ENCODE measurements around the gene GUSB. TPM values are rescaled to one million over a fixed set of nuclear protein-coding genes. Genes with fewer than 3 reads are reported as not detected.
"Not testable (repeated sequence)": the region's sequence is repeated elsewhere in the genome, so short reads cannot be mapped to it uniquely, and the experiment has no call there.

GUSB gene
- total RNA-seq, 1 donor, result 13.0 TPM

DNA sequence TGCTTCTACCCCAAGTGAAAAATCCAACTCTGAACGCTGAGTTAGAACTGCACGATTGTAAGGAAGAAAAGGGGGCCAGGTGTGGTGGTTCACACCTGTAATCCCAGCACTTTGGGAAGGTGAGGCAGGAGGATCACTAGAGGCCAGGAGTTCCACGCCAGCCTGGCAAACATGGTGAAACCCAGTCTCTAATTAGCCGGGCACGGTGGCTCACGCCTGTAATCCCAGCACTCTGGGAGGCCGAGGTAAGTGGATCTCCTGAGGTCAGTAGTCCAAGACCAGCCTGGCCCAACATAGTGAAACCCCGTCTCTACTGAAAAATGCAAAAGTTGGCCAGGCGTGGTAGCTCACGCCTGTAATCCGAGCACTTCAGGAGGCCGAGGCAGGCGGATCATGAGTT lies 9.0 kb downstream of the GUSB start:
- H3K4me3 ChIP-seq (ENCODE audit: low read depth, low read length), result no peak overlapping the region
- TF ChIP-seq, protein P1, sequence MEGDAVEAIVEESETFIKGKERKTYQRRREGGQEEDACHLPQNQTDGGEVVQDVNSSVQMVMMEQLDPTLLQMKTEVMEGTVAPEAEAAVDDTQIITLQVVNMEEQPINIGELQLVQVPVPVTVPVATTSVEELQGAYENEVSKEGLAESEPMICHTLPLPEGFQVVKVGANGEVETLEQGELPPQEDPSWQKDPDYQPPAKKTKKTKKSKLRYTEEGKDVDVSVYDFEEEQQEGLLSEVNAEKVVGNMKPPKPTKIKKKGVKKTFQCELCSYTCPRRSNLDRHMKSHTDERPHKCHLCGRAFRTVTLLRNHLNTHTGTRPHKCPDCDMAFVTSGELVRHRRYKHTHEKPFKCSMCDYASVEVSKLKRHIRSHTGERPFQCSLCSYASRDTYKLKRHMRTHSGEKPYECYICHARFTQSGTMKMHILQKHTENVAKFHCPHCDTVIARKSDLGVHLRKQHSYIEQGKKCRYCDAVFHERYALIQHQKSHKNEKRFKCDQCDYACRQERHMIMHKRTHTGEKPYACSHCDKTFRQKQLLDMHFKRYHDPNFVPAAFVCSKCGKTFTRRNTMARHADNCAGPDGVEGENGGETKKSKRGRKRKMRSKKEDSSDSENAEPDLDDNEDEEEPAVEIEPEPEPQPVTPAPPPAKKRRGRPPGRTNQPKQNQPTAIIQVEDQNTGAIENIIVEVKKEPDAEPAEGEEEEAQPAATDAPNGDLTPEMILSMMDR (IDR thresholded peaks at IDR 0.05; ENCODE audit: insufficient read depth, low read depth, low read length), result no peak

DNA sequence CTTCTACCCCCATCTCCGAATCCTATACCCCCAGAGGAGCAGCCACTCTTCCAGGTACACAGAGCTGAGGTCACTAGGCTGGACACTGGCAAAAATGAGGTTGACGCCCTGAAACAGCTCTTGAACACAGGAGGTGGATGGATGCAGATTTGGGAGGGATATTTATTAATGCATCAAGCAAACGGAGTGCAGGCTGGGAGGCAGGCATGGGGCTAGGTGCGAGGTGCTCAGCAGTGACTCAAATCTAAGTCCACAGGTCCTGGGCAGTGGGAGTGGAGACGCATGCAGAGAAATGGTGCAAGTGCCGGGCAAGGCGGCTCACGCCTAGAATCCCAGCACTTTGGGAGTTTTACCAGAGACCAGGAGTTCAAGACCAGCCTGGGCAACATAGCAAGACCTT lies 11.0 kb downstream of the GUSB start:
- TF ChIP-seq, protein P1 (IDR thresholded peaks at IDR 0.05; ENCODE audit: insufficient read depth, low read depth, low read length), result no peak
- no peak for DNase-seq (ENCODE audit: low read depth)
- no peak overlapping the region for H3K4me3 ChIP-seq (ENCODE audit: low read depth, low read length)

More for the DNA sequence above, 9.0 kb downstream of the GUSB start:
- DNase-seq (ENCODE audit: low read depth), result no peak

DNA sequence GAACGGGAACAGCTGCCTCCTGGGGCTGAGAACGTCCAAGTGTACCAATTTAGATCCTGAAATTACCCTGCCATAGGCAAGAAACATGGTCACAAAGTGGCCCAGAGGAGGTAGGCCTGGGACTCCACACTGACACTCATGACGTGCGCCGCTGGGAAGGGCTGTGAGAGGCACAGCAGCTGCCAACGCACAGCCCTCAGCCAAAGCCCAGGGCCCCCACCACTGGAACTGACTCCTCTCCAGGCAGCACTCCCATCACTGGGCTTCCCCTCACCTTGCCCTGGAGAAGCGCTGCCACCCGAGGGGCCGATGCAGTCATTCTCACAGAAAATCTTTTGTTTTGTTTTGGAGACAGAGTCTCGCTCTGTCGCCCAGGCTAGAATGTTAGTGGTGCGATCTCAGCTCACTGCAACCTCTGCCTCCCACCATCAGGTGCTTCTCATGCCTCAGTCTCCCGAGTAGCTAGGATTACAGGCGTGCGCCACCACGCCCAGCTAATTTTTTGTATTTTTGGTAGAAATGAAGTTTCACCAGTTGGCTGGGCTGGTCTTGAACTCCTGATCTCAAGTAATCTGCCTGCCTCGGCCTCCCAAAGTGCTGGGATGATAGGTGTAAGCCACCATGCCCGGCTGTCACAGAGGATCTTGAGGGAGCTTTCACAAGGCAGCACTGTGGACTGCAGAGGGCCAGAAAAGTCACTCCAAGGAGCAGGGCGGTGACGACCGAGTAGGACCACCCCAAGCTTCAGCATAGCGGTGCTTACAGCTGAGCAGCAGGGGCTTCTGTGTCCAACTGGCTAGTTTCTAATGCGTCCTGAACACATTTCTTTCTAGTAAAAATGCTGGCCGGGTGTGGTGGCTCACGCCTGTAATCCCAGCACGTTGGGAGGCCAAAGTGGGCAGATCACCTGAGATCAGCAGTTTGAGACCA lies 13.5 kb downstream of the GUSB start:
- TF ChIP-seq, protein P1 (IDR thresholded peaks at IDR 0.05; ENCODE audit: insufficient read depth, low read depth, low read length), result no peak
- DNase-seq (ENCODE audit: low read depth), result no peak

DNA sequence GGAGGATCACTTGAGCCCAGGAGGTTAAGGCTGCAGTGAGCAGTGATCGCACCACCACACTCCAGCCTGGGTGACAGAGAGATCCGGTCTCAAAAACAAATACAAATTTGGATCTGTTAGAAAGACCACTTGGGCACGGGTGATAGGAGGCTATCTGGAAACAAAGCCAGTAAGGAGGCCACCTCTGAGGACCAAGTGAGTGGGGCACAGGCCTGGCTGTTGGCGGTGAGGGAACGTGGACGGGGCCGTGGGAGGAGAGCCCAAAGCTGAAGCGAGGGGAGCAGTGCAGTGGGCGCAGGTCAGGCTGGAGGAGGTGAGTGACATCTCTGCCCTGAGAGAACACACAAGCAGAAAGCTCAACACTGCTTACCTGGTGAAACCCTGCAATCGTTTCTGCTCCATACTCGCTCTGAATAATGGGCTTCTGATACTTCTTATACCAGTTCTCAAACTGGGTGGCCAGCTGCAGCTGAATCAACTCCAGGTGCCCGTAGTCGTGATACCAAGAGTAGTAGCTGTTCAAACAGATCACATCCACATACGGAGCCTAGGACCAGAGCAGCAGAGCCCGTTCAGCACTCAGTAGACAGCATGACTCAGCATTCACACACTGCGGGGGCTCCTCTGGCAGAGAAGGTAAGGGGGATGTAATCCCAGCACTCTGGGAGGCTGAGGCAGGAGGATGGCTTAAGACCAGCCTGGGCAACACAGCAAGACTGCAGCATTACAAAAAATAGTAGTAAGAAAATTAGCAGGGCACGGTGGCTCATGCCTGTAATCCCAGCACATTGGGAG lies 14.5 kb downstream of the GUSB start:
- TF ChIP-seq, protein P1 (IDR thresholded peaks at IDR 0.05; ENCODE audit: insufficient read depth, low read depth, low read length), result no peak
- no peak overlapping the region for H3K4me3 ChIP-seq (ENCODE audit: low read depth, low read length)
- no peak for DNase-seq (ENCODE audit: low read depth)

More for the DNA sequence above, 13.5 kb downstream of the GUSB start:
- H3K4me3 ChIP-seq (ENCODE audit: low read depth, low read length), result no peak overlapping the region

DNA sequence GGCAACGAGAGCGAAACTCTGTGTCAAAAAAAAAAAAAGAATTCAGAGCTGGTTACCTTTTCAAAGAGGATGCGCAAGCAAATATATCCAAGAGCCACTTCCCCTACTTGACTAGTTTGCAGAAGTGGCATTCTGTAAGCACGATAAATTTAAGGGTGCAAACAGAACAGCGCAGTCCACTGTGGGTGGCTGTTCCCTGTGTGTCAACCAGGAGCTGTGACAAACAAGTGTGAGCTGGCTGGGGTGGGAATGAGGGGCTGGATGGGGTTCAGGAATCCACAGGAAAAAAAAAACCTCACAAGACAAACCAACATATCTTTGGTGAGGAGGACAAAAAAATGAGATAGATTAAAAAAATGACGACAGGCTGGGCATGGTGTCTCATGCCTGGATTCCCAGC lies 15.9 kb downstream of the GUSB start:
- no peak for DNase-seq (ENCODE audit: low read depth)
- TF ChIP-seq, protein P1 (IDR thresholded peaks at IDR 0.05; ENCODE audit: insufficient read depth, low read depth, low read length), result no peak
- H3K4me3 ChIP-seq (ENCODE audit: low read depth, low read length), result no peak overlapping the region

DNA sequence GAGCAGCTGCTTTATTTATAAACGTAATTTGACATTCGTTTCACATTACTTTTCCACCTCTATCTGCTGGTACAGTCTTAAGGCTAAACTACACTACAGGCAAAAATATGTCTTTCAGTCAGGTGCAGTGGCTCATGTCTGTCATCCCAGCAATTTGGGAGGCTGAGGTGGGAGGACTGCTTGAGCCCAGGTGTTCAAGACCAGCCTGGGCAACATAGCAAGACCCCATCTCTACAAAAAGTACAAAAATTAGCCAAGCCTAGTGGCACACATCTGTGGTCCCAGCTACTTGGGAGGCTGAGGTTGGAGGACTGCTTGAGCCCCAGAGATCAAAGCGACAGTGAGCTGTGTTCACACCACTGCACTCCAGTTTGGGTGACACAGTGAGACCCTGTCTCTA lies 17.3 kb downstream of the GUSB start:
- not testable (repeated sequence) for H3K4me3 ChIP-seq (ENCODE audit: low read depth, low read length); DNase-seq (ENCODE audit: low read depth)

DNA sequence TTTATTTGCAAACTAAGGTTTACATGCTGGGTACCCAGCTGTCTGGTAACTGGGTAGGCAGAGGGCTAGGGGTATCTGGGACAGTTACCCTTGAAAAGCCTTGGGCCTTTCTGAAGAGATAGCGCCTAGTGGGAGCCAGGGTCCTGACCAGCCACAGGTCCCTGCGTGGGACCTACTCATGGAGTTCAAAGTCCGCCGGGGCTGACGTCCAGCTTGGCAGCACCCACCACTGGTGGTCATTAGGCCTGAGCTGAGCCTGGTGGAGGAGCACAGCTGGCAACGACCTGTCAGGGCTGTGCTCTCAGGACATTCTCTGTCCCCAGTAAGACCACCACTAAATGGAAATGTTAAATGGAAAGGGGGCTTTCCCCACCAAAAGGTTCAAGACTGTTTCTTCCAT lies 20.0 kb downstream of the GUSB start:
- TF ChIP-seq, protein P1 (IDR thresholded peaks at IDR 0.05; ENCODE audit: insufficient read depth, low read depth, low read length), result no peak
- DNase-seq (ENCODE audit: low read depth), result no peak
- no peak overlapping the region for H3K4me3 ChIP-seq (ENCODE audit: low read depth, low read length)

Data from fibroblast of villous mesenchyme (primary cell).